GM12873 (cell line): ENCODE measurements around the gene ZNF862.

Source experiments
- TF ChIP-seq, protein P1 (sequence below): IDR thresholded peaks from 2 replicates; pipeline ENCODE4 v1.5.1; 2012; ENCODE audit warnings: low read depth, mild to moderate bottlenecking, moderate library complexity, low read length, control low read depth; ENCODE audit not compliant: insufficient read depth; ENCODE audit errors: missing control alignments

The ZNF862 gene

DNA sequence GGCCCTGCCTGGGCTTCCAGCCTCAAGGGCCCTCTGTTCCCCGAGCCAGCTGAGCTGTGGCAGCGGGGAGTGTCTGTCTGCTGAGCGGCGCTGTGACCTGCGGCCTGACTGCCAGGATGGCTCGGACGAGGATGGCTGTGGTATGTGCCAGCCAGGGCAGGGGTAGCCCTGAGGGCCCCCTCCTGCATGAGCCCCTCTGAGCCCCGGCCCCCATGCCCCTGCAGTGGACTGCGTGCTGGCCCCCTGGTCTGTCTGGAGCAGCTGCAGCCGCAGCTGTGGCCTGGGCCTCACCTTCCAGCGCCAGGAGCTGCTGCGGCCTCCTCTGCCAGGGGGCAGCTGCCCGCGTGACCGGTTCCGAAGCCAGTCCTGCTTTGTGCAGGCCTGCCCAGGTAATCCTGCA, 36.4 kb upstream of the ZNF862 start:
- TF ChIP-seq, protein P1, sequence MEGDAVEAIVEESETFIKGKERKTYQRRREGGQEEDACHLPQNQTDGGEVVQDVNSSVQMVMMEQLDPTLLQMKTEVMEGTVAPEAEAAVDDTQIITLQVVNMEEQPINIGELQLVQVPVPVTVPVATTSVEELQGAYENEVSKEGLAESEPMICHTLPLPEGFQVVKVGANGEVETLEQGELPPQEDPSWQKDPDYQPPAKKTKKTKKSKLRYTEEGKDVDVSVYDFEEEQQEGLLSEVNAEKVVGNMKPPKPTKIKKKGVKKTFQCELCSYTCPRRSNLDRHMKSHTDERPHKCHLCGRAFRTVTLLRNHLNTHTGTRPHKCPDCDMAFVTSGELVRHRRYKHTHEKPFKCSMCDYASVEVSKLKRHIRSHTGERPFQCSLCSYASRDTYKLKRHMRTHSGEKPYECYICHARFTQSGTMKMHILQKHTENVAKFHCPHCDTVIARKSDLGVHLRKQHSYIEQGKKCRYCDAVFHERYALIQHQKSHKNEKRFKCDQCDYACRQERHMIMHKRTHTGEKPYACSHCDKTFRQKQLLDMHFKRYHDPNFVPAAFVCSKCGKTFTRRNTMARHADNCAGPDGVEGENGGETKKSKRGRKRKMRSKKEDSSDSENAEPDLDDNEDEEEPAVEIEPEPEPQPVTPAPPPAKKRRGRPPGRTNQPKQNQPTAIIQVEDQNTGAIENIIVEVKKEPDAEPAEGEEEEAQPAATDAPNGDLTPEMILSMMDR = no peak

DNA sequence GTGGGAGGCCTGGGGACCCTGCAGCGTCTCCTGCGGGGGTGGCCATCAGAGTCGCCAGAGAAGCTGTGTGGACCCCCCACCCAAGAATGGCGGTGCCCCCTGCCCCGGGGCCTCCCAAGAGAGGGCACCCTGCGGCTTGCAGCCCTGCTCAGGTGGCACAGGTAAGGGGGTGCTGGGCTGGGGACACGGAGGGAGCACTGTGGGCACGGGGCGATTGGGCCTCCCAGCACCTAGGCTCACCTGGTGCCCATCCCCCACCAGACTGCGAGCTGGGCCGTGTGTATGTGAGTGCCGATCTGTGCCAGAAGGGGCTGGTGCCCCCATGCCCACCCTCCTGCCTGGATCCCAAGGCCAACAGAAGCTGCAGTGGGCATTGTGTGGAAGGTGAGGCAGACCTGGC, 35.2 kb upstream of the ZNF862 start:
- TF ChIP-seq, protein P1 = no peak

DNA sequence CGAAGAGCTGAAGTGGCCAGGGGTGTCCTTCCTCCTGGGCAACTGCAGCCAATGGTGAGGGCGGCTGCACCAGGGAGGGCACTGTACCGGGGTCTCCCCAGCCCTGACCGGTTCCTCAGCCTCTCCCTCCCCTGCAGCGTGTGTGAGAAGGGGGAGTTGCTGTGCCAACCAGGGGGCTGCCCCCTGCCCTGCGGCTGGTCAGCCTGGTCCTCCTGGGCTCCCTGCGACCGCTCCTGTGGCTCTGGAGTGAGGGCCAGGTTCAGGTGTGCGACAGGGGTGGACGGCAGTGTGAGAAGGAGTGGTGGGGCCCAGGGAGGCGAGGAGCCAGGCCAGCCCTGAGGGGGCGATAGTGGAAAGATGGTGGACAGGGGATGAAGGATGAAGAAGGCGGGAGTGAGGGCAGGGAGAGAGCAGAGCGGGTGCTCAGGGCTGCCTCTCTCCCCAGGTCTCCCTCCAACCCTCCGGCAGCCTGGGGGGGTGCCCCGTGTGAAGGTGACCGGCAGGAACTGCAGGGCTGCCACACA, 34.6 kb upstream of the ZNF862 start:
- TF ChIP-seq, protein P1 = no peak

DNA sequence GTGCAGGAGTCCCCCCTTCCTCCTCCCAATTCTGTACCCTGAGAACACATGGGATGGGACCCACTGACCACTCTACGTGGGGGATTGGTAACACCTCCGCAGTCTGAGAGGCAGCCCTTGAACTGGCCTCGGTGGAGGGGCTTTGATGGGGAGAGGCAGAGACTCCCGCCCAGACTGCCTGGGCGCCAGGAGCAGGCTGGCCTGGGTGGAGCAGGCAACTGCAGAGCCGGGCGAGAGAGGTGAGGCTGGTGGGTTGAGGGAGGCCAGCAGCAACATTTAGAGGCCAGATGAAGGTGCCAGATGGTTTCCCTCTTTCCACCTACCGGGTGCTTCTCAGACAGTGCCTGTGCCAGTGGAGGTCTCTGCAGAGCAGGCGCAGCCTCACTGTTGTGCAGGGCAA, 34.1 kb upstream of the ZNF862 start:
- TF ChIP-seq, protein P1 = no peak

DNA sequence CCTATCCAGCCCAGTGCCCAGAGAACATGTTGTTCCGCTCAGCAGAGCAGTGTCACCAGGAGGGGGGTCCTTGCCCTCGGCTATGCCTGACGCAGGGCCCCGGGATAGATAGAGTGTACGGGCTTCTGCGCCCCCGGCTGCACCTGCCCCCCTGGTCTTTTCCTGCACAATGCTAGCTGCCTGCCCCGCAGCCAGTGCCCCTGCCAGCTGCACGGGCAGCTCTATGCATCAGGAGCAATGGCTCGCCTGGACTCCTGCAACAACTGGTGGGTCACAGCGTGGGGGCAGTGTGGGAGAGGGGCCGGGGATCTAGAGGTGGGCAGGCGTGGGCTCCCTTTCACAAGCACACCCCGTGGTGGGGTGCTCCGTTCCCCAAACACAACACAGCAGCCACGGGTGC, 31.4 kb upstream of the ZNF862 start:
- TF ChIP-seq, protein P1 = no peak

DNA sequence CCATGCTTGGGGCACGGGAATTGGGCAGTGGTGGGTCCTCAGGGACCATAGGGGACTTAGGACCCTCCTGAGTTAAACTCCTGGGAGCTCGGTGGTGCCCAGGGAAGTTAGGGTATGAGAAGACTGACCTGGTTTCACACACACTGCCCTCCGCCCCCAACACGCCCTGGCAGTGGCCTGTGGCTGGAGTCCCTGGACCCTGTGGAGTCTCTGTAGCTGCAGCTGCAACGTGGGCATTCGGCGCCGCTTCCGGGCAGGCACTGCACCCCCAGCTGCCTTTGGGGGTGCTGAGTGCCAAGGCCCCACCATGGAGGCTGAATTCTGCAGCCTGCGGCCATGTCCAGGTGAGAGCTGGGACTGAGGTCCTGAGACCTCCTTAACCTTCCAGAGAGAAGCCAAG, 29.9 kb upstream of the ZNF862 start:
- TF ChIP-seq, protein P1 = no peak

DNA sequence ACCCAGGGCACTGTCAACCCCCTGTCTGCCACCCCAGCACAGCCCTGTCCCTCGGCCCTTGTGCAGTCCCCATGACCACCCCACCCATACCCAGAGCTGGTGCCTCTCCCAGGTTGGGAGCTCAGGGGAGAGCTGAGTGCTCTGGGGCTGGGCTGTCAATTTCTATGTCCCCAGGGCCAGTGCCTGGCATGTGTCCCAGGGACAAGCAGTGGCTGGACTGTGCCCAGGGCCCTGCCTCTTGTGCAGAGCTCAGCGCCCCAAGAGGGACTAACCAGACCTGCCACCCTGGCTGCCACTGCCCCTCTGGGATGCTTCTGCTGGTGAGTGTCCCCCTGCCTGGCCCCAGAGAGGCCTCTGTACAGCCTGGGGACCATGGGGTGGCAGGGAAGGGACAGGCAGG, 29.0 kb upstream of the ZNF862 start:
- TF ChIP-seq, protein P1 = no peak
